ENCODE measurements around the gene MAN1C1.

DNA sequence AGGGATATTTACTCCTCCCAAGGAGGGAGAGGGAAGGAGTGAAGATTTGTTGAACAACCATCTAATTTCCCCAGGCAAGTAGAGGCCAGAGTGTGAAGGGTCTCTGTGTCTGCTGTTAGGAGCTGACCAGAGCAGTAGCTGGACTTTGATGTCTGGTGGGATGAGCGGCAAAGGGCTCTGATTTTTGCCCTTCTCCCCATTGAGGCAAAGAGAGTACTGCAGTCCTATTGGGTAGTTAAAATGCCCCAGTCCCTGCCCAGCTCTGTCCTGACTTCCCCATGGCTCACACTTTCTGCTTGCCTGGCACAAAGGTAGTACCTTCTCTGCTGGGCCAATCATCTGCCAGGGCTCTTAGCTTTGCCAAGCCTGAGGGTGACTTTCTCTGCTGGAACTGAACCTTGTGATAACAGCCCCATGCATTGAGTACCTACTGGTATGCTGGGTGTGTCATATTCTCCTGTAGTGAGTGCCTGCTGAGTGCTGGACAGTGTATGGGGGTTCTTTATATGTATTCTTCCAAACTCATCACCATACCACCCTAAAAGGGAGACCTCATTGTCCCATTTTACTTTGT is 119.5 kb downstream of the MAN1C1 start:
- TF ChIP-seq POLR2A (IDR thresholded peaks at IDR 0.05) (no peak), EP300 (IDR thresholded peaks at IDR 0.05) (no peak), POLR2AphosphoS5 (IDR thresholded peaks at IDR 0.05) (no peak)
- TF ChIP-seq, protein P1, sequence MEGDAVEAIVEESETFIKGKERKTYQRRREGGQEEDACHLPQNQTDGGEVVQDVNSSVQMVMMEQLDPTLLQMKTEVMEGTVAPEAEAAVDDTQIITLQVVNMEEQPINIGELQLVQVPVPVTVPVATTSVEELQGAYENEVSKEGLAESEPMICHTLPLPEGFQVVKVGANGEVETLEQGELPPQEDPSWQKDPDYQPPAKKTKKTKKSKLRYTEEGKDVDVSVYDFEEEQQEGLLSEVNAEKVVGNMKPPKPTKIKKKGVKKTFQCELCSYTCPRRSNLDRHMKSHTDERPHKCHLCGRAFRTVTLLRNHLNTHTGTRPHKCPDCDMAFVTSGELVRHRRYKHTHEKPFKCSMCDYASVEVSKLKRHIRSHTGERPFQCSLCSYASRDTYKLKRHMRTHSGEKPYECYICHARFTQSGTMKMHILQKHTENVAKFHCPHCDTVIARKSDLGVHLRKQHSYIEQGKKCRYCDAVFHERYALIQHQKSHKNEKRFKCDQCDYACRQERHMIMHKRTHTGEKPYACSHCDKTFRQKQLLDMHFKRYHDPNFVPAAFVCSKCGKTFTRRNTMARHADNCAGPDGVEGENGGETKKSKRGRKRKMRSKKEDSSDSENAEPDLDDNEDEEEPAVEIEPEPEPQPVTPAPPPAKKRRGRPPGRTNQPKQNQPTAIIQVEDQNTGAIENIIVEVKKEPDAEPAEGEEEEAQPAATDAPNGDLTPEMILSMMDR (IDR thresholded peaks at IDR 0.05) = no peak
